KG1 (cell line): ENCODE results near the gene OR51V1.
"Not testable (repeated sequence)": the region's sequence is repeated elsewhere in the genome, so short reads cannot be mapped to it uniquely, and the experiment has no call there.

ENCODE experiments used
- DNase-seq: peaks from one replicate; lab custom pipeline; 2025; lab: John Stamatoyannopoulos, UW

The OR51V1 gene

GRCh38 chr11:5165898-5166297 is 34.6 kb downstream of the OR51V1 start:
- not testable (repeated sequence) for DNase-seq

GRCh38 chr11:5164807-5165206 is 35.7 kb downstream of the OR51V1 start:
- DNase-seq, result not testable (repeated sequence)

DNA sequence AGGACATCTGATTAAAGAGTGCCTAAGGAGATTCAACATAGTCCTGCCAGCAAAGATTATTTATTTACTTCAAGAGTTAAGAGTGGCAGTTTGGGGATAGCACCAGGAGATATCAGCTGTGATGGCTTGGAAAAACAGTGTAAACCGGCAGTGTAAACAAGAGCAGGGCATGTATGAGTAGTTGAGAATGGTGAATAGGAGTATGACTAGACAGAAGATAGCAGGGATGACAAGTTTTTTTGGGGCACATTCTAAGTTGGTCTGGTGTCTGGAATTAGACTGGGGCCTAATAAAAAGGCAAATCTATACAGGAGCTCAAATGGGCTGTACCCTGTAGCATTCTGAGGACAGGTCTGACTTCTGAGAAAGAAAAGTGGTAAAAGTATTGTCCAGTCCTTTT is 39.4 kb downstream of the OR51V1 start:
- DNase-seq, result not testable (repeated sequence)

DNA sequence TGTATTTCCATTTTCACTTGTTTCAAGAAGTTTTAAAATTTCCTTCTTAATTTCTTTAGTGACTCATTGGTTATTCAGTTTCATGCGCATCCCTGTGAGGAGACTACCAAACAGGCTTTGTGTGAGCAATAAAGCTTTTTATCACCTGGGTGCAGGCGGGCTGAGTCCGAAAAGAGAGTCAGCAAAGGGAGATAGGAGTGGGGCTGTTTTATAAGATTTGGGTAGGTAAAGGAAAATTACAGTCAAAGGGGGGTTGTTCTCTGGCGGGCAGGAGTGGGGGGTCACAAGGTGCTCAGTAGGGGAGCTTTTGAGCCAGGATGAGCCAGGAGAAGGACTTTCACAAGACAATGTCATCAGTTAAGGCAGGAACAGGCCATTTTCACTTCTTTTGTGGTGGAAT is 40.3 kb downstream of the OR51V1 start:
- DNase-seq, result not testable (repeated sequence)

DNA sequence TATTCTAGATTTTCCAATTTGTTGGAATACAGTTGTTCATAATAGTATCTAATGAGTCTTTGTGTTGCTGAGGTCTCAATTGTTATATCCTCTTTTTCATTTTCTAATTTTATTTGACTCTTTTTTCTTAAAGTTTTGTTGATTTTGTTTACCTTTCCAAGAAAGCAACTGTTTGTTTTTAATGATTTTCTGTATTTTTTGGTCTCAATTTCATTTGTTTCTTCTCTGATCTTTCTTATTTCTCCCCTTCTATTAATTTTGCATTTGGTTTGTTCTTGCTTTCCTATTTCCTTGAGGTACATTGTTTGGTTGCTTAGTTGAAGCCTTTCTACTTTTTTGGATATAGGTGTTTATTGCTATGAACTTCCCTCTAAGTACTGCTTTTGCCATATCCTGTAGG is 40.7 kb downstream of the OR51V1 start:
- DNase-seq, result no peak

GRCh38 chr11:5154657-5155056 is 45.8 kb downstream of the OR51V1 start, which contains the start of gene OR52A1:
Gene OR52A1 (minus strand): TSS chr11:5154757. CDS start chr11:5152369, 2,388 bp downstream.
- DNase-seq, result no peak

DNA sequence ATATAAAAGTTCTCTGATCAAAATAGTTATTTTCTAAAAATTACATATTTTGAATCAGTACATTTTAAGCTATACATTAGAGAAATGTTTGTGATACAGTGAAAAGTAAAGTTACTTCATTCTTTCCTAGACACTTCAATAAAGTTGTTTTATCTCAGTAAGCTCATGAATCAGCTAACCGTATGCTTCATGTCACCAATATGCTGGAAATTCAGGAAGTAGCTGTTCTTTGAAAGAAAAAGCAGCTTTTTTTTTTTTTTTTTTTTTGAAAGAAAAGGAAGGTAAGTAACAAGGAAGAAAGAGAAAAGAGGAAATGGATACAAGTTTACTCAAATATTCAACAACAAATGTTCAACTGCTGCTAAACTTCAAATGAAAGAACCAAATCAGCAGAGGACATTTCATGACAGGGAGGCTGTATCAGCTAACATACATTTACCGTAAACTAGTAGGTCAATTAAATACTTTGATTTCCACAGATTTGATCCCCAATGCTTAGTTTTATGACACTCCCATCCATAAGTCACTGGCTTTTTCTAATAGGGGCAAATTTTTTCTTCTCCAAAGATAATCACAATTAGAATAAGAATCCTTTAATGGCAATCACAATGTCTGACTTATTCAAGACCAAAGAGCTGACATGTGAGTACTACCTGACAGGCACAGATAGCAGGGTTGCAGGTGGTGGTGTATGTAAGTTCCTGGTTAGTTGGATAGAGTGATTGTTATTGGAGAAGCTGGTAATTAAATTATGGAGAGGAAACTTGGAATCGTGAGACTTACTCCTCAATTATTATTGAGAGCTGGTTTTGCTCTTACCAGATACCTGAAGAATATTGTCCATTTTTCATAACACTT is 46.7 kb downstream of the OR51V1 start:
- DNase-seq, result no peak

DNA sequence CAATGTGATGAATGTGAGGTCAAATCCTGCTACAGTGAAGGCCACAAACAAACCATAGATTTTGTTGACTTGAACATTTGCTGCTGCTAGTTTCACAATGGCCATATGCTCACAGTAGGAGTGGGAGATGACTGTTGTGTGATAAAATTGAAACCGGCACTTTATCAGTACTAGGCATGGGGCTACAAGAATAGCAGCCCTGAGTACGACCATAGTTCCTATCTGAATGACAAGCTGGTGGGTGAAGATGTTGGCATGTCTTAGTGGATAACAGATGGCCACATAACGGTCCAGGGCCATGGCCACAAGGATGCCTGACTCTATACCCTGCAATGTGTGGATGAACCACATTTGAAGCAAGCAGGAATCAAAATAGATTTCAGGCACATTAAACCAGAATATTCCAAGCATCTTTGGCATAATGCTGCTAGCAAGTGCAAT is 48.7 kb downstream of the OR51V1 start:
- no peak for DNase-seq
